BE2C (cell line): ENCODE data around the gene GAMT.

ENCODE experiments used
- DNase-seq: peaks from one replicate; pipeline ENCODE4 v3.0.0-alpha.2; 2020
- H3K27me3 ChIP-seq: fragments of 250-450 bp; sonication (Bioruptor Pico); 2 replicates; pipeline ENCODE4 v1.5.1; 2020; ENCODE audit warnings: mild to moderate bottlenecking
- H3K36me3 ChIP-seq: fragments of 250-450 bp; sonication (Bioruptor Pico); 2 replicates; pipeline ENCODE4 v1.5.1; 2020; ENCODE audit warnings: mild to moderate bottlenecking
- H3K4me1 ChIP-seq: fragments of 250-450 bp; sonication (Bioruptor Pico); 2 replicates; pipeline ENCODE4 v1.5.1; 2020
- H3K4me3 ChIP-seq: 2 replicates; pipeline ENCODE4 v1.5.1; 2011; ENCODE audit warnings: low read depth, low read length
- H3K9me3 ChIP-seq: fragments of 250-450 bp; sonication (Bioruptor Pico); 2 replicates; pipeline ENCODE4 v1.5.1; 2020
- CTCF ChIP-seq: IDR thresholded peaks from 2 replicates; pipeline ENCODE4 v1.5.1; 2012; ENCODE audit warnings: mild to moderate bottlenecking, low read depth, low read length

Gene GAMT

GRCh38 chr19:1393841-1394240 is 7.5 kb downstream of the GAMT start:
- DNase-seq, result no peak
- H3K4me1 ChIP-seq, result peaks cover 15% of the 10 kb centered on the region
- no peaks in the 10 kb centered on the region for H3K9me3 ChIP-seq
- peaks cover 48% of the 10 kb centered on the region for H3K36me3 ChIP-seq
- H3K27me3 ChIP-seq, result no peaks in the 10 kb centered on the region
- no peak for TF ChIP-seq CTCF
- no peak overlapping the region for H3K4me3 ChIP-seq

- H3K36me3 ChIP-seq, result peaks cover 56% of the 10 kb centered on the region
- peaks cover 15% of the 10 kb centered on the region for H3K4me1 ChIP-seq
- no peak for DNase-seq
- no peak overlapping the region for H3K4me3 ChIP-seq
- H3K9me3 ChIP-seq, result no peaks in the 10 kb centered on the region
- no peak for TF ChIP-seq CTCF
- no peaks in the 10 kb centered on the region for H3K27me3 ChIP-seq
Observed at GRCh38 chr19:1392939-1393530, 8.3 kb downstream of the GAMT start.

- Histone ChIP-seq H3K4me1 (peaks cover 15% of the 10 kb centered on the region), H3K4me3 (no peak overlapping the region), H3K27me3 (no peaks in the 10 kb centered on the region), H3K9me3 (no peaks in the 10 kb centered on the region), H3K36me3 (peaks cover 58% of the 10 kb centered on the region)
- no peak for DNase-seq
- TF ChIP-seq CTCF, result no peak
Observed at GRCh38 chr19:1392407-1392806, 8.9 kb downstream of the GAMT start.

- Histone ChIP-seq H3K9me3 (no peaks in the 10 kb centered on the region), H3K36me3 (peaks cover 62% of the 10 kb centered on the region), H3K27me3 (no peaks in the 10 kb centered on the region), H3K4me1 (peaks cover 14% of the 10 kb centered on the region), H3K4me3 (no peak overlapping the region)
- no peak for DNase-seq
- no peak for TF ChIP-seq CTCF
Observed at GRCh38 chr19:1390890-1391423, 10.4 kb downstream of the GAMT start.

GRCh38 chr19:1389033-1389940 is 12.1 kb downstream of the GAMT start:
- peaks cover 63% of the 10 kb centered on the region for H3K36me3 ChIP-seq
- no peaks in the 10 kb centered on the region for H3K4me1 ChIP-seq
- H3K27me3 ChIP-seq, result no peaks in the 10 kb centered on the region
- TF ChIP-seq CTCF, result no peak
- no peak for DNase-seq
- no peak overlapping the region for H3K4me3 ChIP-seq
- H3K9me3 ChIP-seq, result no peaks in the 10 kb centered on the region

- H3K36me3 ChIP-seq, result peaks cover 57% of the 10 kb centered on the region
- H3K4me3 ChIP-seq, result no peak overlapping the region
- no peaks in the 10 kb centered on the region for H3K27me3 ChIP-seq
- no peaks in the 10 kb centered on the region for H3K4me1 ChIP-seq
- no peak for TF ChIP-seq CTCF
- DNase-seq, result no peak
- H3K9me3 ChIP-seq, result no peaks in the 10 kb centered on the region
Observed at GRCh38 chr19:1388637-1389026, 12.7 kb downstream of the GAMT start.
